GM23248 (cell line): ENCODE results near the gene RBBP6.

Experiments
- EZH2 ChIP-seq: fragments of 200-600 bp; sonication (generic); IDR thresholded peaks from 2 replicates; pipeline ENCODE4 v1.6.1; 2018; ENCODE audit warnings: antibody characterized with exemption, mild to moderate bottlenecking; ENCODE audit not compliant: insufficient read depth, poor library complexity, severe bottlenecking
- EZH2phosphoT487 ChIP-seq: fragments of 200-600 bp; sonication (generic); IDR thresholded peaks from 2 replicates; pipeline ENCODE4 v1.6.1; 2018; ENCODE audit warnings: antibody characterized with exemption, moderate library complexity, mild to moderate bottlenecking, low read depth; ENCODE audit not compliant: insufficient read depth

- no peak for TF ChIP-seq EZH2
- TF ChIP-seq EZH2phosphoT487 = no peak
Observed at GRCh38 chr16:24541233-24541933, 2.0 kb downstream of the RBBP6 start.
